HG02588 (cell line): Measurements from ENCODE around the gene ARHGEF37.
"Not testable (repeated sequence)": the region's sequence is repeated elsewhere in the genome, so short reads cannot be mapped to it uniquely, and the experiment has no call there.

Experiments used
- ATAC-seq: cut with Tn5 transposase; IDR thresholded peaks from one replicate; pipeline ENCODE4 v1.9.1; 2021; ENCODE audit warnings: mild to moderate bottlenecking, moderate library complexity; ENCODE audit not compliant: unreplicated experiment

ARHGEF37 gene

GRCh38 chr5:149563466-149563865 lies 17.8 kb upstream of the ARHGEF37 start:
- no peak for ATAC-seq

DNA sequence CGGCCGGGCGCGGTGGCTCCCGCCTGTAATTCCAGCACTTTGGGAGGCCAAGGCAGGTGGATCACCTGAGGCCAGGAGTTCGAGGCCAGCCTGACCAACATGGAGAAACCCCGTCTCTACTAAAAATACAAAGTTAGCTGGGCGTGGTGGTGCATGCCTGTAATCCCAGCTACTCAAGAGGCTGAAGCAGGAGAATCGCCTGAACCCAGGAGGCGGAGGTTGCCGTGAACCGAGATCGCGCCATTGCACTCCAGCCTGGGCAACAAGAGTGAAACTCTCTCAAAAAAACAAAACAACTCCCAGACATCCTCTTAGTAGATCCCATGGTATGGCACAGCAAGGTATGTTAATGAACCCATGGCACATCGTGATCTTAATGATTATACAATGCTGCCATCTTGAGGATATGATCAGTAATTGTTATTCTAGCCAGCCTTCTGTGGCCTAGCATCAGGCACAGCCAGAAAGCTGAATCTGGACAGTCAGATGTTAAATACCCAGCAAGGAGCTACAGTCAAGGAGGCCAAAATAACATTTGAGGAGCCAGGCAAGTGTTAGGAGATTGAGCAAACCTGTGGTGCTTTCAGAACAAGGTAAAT lies 16.7 kb upstream of the ARHGEF37 start:
- ATAC-seq = peak; percentile 91

GRCh38 chr5:149567226-149567625 lies 14.1 kb upstream of the ARHGEF37 start:
- ATAC-seq = no peak

DNA sequence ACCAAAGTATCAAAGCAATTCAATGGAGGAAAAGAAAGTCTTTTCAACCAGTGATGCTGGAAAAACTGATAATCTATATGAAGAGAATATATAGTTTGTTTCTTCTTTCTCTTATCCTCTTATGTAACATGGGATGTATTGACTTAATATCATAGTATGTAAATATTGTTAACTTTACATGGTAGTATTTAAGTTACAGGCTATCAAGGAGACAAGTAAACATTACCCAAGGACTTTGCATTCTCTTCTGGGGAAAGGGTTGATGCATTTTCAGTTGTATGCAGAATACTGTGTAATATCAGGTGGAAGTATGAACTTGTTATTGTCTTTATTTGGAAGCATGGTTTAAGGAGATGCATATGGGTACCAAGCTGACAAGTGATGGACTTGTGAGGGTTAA lies 9.1 kb upstream of the ARHGEF37 start:
- ATAC-seq = no peak

DNA sequence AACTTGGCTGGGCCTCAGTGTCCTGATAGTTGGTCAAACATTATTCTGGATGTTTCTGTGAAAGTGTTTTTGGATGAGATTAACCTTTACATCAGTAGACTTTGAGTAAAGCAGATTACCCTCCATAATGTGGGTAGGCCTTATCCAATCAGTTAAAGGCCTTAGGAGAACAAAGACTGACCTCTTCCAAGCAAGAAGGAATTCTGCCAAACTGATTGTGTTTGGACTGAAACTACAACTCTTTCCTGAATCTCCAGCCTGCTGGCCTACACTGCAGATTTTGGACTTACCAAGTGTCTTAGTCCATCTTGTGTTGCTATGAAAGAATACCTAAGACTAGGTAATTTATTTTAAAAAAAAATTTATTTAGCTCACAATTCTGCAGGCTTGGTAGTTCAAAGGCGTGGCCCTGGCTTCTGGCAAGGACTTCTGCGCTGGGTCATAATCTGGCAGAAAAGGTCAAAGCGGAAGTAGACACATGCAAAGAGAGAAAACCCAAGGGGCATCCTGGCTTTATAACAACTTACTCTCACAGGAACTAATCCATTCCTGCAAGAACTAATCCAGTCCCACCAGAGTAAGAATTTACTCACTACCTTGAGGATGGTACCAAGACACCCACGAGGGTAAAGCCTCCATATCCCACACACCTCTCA lies 8.6 kb upstream of the ARHGEF37 start:
- ATAC-seq = no peak

- no peak for ATAC-seq
Observed at GRCh38 chr5:149575131-149575530, 6.2 kb upstream of the ARHGEF37 start.

GRCh38 chr5:149576021-149576420 lies 5.3 kb upstream of the ARHGEF37 start:
- no peak for ATAC-seq

DNA sequence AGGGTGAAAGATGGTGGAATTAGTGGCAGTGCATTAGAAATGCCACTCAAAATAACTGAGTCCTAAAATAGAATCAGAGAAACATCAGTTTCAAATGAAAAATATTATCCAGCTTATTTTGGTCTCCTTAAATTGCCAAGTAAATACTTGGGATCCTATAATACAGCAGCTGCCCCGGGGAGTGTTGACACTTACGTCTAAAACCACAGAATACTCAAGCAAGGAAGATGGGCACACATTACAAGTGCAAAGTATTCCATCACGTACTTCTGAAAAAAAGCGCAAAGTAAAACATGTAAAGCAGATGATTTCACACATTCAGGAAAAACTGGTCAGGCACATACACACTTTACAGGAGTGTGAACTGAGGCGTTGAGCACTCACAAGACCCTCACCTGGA lies 2.4 kb upstream of the ARHGEF37 start:
- ATAC-seq = no peak

DNA sequence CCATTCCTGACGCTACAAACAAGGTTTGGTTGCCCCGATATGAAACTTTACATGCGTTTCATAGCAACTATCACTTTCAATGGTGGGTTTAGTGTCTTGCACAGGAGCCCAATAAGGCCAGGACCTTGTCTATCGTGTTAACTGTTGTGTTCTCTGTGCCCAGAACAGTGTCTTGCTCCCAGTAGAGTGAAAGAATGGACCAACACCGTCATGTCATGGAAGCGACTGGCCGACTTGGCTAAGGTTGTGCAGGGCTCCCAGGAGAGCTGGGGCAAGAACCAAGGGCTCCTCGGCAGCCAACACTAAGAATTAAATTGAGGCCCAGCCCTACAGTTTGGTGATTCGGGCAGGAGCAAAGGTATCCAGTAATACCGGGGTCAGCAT lies 498 bp upstream of the ARHGEF37 start:
- no peak for ATAC-seq

GRCh38 chr5:149581931-149582768 lies 852 bp downstream of the ARHGEF37 start:
- ATAC-seq = no peak

DNA sequence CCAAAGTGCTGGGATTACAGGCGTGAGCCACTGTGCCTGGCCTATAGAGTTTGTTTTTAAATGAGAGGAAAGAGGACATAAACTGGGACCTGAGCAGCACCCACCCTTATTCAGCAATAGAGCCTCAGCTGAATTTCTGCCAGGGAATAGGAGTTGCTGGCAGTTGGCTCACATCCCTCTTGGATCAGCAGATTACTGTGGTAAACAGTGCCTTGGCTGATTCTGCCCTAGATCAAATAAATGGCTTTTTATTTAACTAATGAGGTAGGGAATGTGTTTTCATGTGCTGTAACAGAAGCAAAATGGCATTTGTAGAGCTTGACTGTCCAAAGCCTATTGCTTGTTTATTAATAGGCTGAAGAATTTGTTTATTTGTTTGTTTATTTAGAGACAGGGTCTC lies 2.1 kb downstream of the ARHGEF37 start:
- no peak for ATAC-seq

DNA sequence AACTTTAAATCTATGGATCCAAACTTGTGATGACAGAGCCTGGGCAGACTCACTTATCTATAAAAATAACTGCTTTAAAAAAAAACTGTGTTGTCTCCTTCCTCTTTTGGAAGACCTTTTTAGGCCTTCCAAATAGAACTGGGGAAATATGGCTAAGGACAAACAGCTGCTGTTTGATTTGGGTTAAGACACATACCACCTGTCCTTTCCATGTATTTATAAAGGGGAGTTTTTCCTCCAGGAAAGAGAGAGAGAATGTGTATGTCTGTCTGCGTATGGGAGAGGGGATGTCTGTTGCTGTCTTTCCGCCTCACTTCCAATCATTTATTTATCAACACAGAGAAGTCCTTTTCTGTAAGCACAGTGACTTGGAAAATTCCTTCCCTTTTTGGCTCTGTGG lies 2.8 kb downstream of the ARHGEF37 start:
- no peak for ATAC-seq

GRCh38 chr5:149585910-149586309 lies 4.6 kb downstream of the ARHGEF37 start:
- no peak for ATAC-seq

GRCh38 chr5:149586708-149587318 lies 5.5 kb downstream of the ARHGEF37 start:
- ATAC-seq = no peak

GRCh38 chr5:149588936-149589335 lies 7.6 kb downstream of the ARHGEF37 start:
- no peak for ATAC-seq

GRCh38 chr5:149593370-149593769 lies 12.1 kb downstream of the ARHGEF37 start:
- ATAC-seq = no peak

DNA sequence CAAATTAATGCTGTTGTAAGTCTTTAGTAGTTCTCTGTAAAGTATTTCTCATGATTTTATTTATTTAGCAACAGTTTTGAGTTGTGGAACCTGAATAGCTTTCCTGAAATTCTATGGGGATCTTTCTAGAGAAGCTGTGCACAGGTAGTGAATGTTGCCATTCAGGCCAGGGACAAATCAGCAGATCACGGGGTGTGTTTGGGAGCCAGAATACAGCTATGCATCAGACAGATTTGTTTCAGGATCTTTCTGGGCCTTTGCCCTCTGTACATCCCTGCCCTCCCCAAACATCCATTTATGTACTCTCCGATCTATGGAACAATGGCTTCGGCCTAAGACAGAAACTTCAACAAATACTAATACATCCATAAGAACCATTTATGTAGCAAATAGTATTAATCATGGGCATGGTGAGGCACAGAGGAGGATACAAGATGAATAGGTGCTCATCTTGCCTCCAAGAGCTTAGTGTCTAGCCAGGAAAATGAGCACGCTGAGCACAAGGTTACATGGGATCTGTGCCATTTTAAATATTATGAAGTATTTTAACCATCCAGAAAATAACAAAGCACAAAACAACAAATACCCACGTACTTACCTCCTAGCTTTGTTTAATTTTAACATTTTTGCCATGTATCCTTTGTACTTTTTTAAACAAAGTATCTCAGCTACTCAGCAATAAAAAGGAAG lies 13.1 kb downstream of the ARHGEF37 start:
- no peak for ATAC-seq

GRCh38 chr5:149595105-149595504 lies 13.8 kb downstream of the ARHGEF37 start:
- not testable (repeated sequence) for ATAC-seq

- ATAC-seq = no peak
Observed at GRCh38 chr5:149596712-149597111, 15.4 kb downstream of the ARHGEF37 start.

GRCh38 chr5:149597618-149598017 lies 16.3 kb downstream of the ARHGEF37 start:
- no peak for ATAC-seq

DNA sequence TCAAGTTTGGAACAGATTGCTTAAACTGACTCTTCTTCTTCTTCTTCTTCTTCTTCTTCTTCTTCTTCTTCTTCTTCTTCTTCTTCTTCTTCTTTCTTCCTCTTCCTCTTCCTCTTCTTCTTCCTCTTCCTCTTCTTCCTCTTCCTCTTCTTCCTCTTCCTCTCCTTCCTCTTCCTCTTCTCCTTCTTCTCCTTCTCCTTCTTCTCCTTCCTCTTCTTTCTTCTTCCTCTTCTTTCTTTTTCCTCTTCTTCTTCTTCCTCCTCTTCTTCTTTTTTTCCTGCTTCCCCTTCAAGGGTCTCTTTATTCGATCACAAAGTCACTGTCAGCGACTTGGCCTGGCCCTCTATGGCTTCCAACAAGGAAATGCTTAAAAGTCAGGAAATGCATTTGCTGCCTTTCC lies 16.9 kb downstream of the ARHGEF37 start:
- ATAC-seq = not testable (repeated sequence)
